Astrocyte of the hippocampus (primary cell): ENCODE measurements around the gene PIK3R1.

Source experiments
- DNase-seq: peaks from one replicate; pipeline ENCODE4 v3.0.0; 2011; ENCODE audit warnings: low read depth, low spot score

Gene PIK3R1

DNA sequence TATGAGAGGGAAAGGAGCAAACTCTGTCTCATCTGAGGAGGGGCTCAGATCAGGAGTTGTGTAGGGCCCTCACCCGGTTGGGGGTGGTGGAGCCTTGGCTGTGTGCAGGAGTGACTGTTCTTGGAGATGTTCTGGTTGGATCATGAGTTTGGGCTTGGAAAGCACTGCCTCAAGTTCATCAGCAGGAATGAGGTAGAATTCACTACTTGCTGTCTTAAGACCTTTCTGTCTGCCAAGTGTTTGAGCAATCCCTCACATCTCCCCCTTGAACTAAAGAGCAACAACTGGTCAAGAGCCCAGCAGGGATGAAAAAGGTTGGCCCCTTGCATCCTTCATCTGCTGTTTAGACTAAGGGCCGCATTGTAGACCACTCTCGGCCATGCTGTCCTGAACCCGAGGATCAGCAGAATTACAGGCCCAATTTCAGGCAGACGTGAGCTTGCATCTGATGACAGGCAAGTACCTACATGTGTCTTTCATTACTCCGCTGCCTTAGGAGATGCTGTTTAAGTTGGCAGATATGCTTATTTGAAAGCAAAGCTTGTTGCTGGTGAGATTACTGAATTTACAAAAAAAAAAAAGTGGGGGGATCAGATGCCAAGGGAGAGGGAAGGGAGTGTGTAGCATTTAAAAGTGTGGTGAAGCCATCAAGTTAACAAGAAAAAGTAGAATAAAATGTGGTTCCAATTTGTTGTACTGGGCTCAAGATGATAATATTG is 36.4 kb downstream of the PIK3R1 start:
- DNase-seq, result no peak

DNA sequence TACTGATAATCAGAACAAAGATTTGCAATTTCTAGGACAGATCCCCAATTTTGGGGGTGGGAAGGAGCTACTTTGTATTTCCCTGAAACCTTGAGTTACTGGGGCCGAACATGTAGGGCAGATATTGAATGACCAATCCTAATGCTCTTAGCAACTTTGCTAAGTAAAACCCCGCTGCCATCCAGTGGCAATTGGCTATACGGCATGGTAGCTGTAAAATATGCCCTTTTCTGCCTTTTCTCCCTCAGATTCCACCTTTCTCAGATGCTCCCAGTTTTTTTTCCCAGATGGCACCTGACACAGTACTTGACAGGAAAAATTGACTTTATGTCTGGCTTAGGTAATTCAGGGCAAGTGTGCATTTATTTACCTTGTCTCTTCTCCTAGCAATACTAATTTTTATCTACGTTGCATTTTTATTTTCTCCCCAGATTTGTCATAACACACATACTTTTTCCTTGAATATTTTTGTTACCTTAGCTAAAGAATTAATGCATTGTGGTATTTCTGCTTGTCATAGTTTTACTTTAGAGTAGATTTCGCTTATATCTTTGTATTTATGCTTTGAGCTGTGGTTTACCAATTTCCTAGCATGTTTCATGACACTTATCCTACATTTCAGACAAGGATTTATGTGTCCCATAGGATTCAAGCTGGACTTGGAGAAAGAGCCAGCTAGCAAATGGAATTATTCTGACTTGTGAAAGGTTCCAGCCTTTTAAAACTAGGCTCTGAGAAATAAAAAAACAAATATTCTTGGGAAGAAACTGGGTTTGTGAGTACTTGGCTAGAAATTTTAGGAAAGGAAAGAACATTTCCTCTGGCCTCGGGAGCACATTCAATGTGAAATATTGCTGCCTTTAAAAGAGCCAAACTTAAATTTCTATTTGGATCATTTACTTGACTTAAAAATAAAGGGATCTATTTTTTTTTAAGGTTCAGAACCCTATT is 37.4 kb downstream of the PIK3R1 start:
- DNase-seq, result peak; percentile 83

DNA sequence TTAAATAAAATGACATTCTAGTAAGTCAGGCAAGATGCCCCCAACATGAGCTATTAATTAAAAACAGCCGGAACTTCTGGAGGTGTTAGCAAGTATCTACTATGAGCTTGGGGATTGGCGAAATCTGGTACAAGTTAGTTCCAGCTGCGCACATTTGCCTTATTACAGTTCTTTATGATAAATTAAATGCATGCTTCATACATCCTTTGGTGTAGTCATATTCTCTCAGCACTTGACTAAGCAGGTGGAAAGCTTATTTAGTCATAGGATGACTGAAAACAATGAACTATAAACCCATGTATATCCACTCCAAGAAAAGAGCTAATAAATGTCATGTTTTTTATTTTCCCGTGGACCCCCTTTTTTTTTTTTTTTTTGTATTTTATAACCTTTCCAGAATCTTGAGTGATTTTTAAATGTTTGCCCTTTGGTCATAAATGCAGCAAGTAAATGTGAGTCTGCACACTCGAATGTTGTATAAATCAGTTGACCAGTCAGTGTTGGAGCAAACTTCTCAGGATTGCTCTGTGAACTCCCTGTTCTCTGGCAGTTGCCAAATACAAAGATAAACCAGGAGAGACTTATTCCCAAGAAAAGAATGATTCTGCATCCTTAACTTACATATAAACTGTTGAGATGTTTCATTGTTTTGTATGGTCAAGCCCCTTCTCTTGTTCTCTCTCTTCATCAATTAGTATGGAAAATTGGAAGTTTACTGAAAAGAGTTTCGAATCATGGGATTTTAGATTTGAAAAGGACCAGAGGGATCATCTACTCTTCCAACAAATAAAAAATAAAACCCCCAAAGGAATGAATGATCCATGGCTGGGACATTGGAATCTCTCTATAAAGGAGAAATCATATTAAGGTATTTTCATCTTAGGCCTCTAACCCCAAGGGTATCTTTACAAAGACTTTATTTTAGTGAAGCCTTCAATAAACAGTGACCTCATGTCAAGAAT is 38.3 kb downstream of the PIK3R1 start:
- no peak for DNase-seq

DNA sequence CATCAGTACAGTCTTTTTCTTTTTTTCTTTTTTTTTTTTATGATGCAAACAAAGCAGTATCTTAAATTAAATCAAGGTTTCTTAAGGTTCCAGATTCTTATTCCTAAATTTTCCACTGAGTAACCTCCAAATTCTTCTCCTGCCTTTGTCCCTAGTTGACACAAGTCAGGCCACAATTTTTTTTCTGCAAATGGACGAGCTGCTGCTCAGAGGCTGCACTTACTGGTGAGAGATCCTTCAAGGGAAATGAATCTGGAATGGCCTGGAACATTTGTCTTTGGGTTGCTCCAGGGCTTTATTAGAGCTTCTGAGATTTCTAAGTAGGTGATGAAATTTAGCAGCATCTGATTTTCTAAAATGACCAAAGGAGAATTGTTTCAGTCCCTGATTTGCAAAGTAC is 39.3 kb downstream of the PIK3R1 start:
- no peak for DNase-seq

DNA sequence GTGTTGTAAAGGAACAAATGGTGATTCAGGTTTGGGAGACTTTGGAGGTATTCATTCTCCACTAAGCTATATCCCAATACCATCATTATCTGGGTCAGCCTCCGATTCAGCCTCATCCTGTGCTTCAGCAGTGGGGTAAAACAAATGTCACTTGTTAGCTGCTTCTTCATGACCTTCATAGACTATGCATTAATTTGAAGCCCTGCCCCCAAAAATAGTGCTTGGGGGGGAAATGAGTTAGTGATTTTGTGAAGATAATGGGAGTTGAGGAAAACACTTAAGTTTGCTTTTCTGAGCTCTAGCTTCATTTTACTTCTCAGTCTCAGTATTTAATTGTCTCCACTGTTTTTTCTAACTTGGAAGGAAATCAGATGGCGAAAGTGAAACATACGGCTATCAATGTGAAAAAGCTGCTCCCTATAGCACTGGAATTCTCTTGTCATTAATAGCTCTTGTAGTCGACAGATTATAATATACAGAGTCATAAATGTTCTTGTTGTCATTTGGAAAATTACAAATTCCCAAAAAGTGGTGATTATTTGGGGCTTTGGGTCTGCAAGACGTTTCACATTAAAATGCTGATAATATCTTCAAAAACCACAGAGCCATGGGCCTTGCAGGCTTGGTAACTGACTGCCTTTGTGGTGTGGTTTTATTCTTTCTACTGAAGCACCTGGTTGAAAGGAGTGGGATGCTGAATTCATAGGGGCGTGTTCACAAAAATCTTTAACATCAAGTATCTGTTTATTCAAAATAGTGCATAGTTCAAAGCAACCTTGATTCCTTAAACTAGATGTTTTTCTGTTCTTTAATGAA is 40.0 kb downstream of the PIK3R1 start:
- DNase-seq, result no peak

DNA sequence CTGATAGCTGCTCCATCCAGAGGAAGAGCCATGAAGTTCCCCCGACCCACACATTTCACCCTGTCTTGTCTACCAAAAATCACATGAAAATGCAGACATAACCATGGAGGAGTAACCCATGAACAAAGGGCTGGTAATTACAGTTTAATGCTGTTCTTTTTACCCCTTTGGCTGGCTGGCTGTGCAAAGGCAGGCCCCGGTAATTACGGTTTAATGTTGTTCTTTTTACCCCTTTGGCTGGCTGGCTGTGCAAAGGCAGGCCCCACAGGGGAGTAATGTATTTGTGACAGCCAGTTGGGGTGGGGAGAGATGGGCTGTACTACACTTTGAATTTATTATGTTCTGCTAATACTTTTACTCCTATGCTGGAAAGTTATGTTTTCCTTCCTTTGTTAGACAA is 41.7 kb downstream of the PIK3R1 start:
- DNase-seq, result no peak

DNA sequence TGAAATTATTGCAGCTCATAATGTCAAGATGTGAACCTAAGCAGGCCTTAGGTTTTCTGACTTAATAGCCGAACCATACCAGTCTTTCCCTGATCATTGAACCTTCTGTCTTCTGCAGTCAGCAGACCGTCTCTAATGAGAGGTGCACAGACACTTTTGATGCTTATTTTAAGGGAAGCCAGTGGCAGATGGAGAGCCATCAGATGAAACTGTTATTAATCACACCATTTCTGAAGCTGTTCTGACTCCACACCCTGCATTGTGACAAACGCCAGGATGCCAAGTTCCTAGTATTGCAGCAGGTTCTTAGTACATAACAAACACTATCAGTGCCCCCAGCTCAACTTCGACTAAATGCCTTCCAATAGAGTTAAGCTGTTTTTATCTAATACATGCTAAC is 43.0 kb downstream of the PIK3R1 start:
- no peak for DNase-seq

DNA sequence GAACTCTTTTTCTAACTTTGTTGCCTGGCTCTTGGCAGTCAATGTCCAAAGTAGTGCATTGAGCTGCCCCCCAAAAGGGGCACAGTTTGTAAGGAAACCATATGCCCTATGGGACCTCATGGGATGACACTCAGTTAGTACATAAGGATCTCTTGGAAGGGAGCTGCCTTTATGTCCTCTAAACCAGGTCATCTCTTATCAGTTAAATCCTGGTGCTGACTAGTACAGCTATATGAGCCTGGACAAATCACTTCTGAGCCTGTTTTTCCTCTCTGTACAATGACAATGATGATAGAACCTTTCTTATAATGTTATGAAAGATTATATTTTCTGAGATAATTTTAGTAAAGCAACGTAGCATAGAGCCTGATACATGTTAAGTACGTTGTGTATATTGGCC is 44.1 kb downstream of the PIK3R1 start:
- DNase-seq, result no peak

DNA sequence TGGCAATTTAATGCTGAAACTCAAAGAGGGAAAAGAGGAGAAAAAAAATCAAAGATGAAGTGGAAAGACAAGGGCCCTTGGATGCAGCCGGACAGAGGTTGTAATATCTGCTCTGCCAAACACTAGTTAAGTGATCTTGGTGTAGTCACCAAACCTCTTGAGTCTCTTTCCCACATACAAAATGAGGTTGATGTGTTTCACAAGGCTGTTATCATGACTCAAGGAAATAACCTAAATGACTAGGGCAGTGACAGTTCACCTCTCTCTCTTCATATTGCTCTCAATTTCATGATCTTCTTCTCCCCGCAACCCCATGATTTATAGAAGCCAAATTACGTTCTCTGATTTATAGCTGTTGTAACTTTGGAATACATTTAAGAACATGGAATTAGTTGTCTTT is 44.9 kb downstream of the PIK3R1 start:
- no peak for DNase-seq

DNA sequence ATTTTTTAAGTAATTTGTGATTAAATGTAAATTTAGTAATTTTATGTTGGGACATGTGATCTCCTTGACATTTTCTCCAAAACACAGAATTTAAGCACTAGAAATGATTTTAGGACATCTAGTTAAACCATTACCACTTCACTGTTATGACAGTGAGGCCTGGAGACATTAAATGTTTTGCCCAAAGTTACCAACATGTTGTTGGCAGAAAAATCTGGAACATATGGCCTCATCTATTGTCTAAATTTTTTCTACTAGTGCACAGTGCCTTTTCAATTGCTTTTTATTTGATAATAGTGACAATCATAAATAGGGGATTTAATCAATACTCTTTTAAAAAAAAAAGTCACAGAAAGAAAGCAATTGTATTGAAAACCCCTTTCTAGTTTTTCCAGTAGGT is 45.6 kb downstream of the PIK3R1 start:
- DNase-seq, result no peak

DNA sequence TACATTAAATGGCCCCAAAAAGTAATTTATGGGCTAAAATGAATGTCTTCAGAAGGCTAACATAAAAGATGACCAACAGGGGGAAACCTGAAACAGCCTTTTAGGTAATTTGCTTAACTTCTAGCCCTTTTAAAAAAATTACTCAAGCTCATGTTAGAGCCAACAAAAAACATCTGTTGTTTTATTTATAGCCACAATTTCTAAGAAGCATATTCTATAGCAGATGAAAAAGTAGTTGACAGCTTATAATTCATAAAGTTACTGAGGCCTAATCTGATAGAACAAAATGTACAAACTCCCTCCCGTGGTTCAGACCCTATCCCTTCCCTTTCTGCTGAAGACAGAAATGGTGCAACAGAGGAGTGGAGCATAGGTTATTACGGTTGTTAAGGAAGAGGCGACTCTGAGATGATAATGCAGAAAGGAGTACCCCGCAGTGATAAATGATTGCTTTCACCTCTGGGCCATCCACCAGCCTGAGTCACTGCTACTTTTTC is 46.1 kb downstream of the PIK3R1 start:
- no peak for DNase-seq

DNA sequence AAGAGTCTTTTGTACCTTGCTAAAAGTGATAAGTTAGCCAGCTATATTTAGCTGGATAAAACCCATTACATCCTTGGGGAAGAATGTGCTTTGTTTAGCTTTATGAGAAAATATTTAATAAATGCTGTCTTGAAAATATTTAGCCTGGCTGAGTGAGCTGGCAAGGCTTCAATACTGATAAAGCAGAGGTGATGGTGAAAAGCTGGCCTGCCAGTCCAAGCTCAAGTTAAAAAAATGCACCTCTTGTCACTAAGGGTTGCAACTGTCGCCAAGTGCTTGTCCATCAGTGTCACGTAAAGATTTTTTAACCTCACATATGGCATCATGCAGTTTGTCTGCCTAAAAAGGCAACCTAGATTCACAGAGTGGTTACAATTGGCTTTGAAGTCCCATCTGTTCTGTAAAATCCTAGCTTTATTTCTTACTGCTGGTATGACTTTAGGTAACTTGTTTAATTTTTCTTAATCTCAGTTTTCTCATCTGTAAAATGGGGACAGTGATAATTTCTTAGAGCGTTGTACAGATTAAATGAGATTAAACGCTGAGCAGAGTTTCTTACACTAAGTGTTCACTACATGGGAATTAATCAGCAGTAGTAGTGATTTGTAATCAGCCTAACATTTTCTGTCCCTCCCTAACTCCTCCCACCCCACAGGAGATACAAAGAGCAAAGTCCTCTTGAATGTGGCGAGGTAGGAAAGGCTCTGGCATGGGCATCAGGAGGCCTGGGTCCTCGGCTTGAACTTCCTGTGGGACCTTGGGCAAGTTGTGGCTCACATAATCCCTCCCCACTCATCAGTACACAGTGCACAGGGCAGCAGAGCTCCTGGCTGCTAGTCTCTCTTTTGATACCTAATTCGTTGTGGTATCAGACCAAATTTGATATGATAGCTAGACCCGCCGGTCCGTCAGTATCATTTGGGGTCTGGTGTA is 48.7 kb downstream of the PIK3R1 start:
- DNase-seq, result peak; percentile 65

DNA sequence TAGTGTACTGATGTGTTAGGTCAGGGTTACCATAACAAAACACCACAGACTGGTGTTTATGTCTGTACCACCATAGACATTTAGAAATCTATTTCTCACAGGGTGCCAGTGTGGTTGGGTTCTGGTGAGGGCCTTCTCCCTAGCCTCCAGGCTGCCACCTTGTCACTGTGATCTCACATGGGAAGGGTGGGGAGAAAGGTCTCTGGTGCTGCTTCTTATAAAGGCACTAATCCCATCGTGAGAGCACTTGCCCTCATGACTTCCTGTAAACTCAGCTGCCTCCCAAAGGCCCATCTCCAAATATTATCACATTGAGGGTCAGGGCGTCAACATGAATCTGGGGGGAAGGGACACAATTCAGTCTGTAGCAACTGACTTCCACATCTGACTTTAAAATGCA is 49.8 kb downstream of the PIK3R1 start:
- DNase-seq, result no peak

DNA sequence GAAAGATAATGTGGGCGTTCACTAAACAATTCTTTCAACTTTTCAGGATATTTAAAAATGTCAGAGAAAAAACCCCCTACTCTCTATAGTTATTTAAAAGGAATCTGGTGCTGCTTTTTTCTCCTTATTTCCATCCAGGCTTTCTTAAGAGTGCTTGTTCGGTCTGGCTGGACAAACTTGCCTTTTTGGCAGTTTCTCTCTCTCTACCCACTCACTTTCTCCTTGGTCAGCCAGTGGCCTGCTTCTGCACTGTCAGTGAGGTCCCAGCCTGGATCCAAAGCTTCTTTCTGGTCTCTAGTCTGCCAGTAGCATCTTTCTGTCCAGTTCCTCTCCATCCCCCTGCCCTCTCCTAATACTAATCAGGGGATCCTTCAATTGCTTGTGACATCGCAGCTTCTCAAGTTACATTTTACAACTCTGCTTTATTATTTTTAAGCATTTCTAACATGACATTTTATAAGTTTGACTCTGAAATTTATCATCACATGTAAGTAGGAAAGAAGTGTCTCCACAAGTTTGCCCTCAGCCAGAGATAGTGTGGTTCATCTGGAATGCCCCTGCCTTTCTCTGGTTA is 50.4 kb downstream of the PIK3R1 start:
- DNase-seq, result no peak

DNA sequence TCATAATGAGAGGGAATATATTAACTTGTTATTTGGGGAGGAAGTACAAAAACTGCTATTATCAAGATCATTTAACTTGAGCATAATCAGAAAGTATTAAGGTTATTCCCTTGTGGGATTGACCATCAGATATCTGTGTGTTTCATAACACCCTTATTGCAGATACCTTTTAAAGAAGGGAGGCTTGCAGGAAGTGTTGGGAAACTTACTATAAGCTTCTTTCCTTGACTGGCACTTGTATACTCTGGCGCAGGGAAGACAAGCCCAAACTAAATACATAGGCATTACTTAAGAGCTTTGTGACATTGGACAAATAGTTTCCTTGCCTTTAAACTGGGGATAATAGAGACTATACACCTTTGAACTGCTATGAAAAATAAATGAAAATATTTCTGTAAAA is 50.9 kb downstream of the PIK3R1 start:
- DNase-seq, result no peak

DNA sequence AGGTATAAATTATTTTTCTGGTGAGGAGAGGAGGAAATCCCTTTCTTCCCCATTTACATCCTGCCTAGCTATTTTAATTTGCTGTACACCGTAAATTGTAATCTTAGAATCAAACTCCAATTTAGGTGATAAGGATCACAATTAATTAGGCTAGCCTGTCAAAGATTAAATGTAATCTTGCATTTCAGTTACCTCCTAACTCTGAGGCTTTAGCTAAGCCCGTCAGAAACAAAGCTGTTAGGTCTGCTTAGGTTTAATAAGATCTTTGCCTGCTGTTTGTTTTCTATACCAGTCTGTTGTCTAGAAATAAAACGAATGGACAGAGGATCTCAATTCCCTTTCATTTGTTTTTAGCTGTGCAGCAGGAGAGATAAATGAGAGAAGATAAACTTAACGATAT is 51.5 kb downstream of the PIK3R1 start:
- DNase-seq, result no peak

DNA sequence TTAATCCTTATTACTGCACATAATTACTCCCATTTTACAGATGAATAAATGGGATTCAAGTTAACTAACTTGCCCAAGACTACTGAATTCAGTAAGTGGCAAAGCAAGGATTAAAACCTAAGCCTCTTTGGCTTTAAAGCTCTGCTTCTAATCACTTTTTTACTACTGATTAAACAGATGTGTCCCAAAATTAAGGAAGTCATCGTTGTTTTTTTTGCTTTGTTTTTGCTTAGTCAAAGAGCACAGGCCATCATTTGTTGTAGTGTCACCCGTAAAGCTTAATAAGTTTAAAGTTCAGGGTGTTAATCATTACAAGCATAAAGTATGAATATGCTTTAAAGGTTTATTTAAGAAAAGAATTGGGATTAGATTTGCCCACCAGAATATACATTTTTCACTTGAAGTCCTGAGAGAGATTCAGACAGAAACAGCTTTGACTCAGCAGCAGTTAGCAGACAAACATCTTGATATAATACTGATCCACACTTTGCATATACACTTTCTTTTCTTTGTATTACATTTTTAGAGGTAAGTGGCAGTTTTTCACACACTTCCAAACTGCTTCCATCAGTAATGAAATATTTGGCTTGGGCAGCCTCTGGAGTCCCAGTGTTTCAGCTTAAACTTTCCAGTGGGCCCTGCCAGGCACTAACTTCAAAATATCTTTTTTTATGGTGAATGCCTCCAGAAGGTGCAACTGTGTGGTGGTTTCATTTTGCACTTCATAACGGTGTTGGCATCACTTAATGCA is 52.7 kb downstream of the PIK3R1 start:
- DNase-seq, result no peak

DNA sequence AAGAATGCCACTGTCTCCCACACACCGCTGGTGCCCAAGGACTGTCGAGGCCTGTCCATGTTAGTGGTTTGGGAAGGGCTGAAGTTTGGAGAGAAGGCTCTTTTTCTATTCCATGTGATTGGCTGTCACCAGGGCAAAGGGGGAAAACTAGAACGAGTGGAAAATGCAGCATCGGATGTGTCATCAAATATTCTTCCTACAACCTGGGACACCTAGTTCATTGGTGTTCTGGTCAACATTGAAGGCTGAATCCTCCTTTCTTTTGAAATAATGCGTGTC is 53.2 kb downstream of the PIK3R1 start:
- no peak for DNase-seq

DNA sequence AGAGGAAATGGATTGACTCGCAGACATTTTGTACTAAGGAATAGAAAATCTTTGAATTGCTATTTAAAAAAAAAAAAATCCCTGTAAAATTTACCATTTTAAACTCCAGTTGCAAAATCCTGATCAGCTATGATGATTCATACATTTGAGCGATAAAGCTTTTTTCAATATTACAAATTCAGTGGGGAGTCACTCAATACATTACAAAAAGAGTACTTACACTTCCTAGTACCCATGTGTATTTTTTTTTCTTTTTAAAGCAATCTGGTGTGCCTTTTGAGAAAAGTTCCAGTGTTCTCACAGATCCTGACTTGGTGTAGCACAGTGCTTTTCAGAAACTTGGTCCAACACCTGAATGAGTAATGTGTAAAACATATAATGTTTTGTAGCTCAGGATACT is 54.3 kb downstream of the PIK3R1 start:
- DNase-seq, result no peak
